BJ (cell line): ENCODE measurements around the gene PDXK. TPM values are rescaled to one million over a fixed set of nuclear protein-coding genes. Genes with fewer than 3 reads are reported as not detected.

Experiments used
- CTCF ChIA-PET: fragments of 350-600 bp; formaldehyde crosslinking; extraction: SDS; loops from one replicate; lab custom pipeline; 2021; ENCODE audit warnings: antibody characterized with exemption, inconsistent platforms; lab: Yijun Ruan, JAX
- POLR2A ChIA-PET: fragments of 300-600 bp; sonication (Branson Sonifier 250); formaldehyde crosslinking; extraction: SDS; loops from one replicate; lab custom pipeline; 2021; ENCODE audit warnings: antibody characterized with exemption; lab: Charles Lee
- DNase-seq: peaks from one replicate; pipeline ENCODE4 v3.0.0-alpha.2; 2011; ENCODE audit warnings: low read depth
- H3K27me3 ChIP-seq: 2 replicates; pipeline ENCODE4 v1.6.0; 2011; ENCODE audit warnings: low read length; ENCODE audit not compliant: control insufficient read depth, insufficient read depth
- H3K36me3 ChIP-seq: 2 replicates; pipeline ENCODE4 v1.5.1; 2011; ENCODE audit warnings: low read length; ENCODE audit not compliant: control insufficient read depth, insufficient read depth
- H3K4me3 ChIP-seq: 2 replicates; pipeline ENCODE4 v1.5.1; 2011; ENCODE audit warnings: low read depth, mild to moderate bottlenecking, control low read depth, low read length
- CTCF ChIP-seq: IDR thresholded peaks from 2 replicates; pipeline ENCODE4 v1.5.1; 2011; ENCODE audit warnings: low read depth, mild to moderate bottlenecking, control low read depth, inconsistent platforms, low read length, moderate library complexity; ENCODE audit not compliant: insufficient read depth
- polyA plus RNA-seq: library from polyadenylated mRNA; depleted of rRNA; stranded (reverse); fragments of >200 nt; gene quantifications from 2 replicates; pipeline ENCODE4 v1.2.3, GENCODE V29; 2011

The PDXK gene
- polyA plus RNA-seq, 1 experiment, result 192 TPM

GRCh38 chr21:43699933-43700599 lies 18.9 kb upstream of the PDXK start:
- no peak for DNase-seq
- ChIA-PET CTCF (interaction anchor here (0.8 to 0.9 kb wide), 2 partner anchors 16 to 89 kb away, joined by 3 read pairs; partner anchors contain the start of gene RRP1), POLR2A (no interaction called here)
- H3K4me3 ChIP-seq, result no peak overlapping the region
- no peaks in the 10 kb centered on the region for H3K27me3 ChIP-seq
- H3K36me3 ChIP-seq, result no peaks in the 10 kb centered on the region; the same call in 1 of the 2 replicates
- TF ChIP-seq CTCF, result no peak

- CTCF ChIA-PET, result interaction anchor here (1.0 kb wide), 1 partner anchor 26 kb away, joined by 3 read pairs; no protein-coding TSS in a partner anchor
Observed at GRCh38 chr21:43701936-43702784, 16.8 kb upstream of the PDXK start.

DNA sequence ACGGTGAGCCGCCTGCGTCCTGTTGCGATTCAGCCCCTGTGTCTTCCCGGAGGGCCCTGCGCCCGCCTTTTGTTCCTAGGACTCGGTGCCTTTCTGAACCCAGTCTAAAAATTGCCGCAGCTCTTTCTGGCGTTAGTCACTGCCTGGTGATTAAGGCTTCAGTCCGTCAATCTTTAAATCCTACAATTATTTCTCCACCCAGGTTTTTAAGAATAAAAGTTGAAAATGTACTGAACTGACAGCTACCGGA lies 16.2 kb upstream of the PDXK start:
- no peak for TF ChIP-seq CTCF
- H3K36me3 ChIP-seq, result no peaks in the 10 kb centered on the region
- H3K27me3 ChIP-seq, result no peaks in the 10 kb centered on the region
- no peak overlapping the region for H3K4me3 ChIP-seq
- ChIA-PET POLR2A (no interaction called here), CTCF (interaction anchor here (0.8 to 1.0 kb wide), 2 partner anchors 14 to 26 kb away, joined by 3 read pairs; no protein-coding TSS in a partner anchor)
- no peak for DNase-seq

More at GRCh38 chr21:43701936-43702784, 16.8 kb upstream of the PDXK start:
- H3K4me3 ChIP-seq, result no peak overlapping the region
- no peak for TF ChIP-seq CTCF
- H3K36me3 ChIP-seq, result no peaks in the 10 kb centered on the region
- no peaks in the 10 kb centered on the region for H3K27me3 ChIP-seq
- POLR2A ChIA-PET, result no interaction called here
- DNase-seq, result no peak

DNA sequence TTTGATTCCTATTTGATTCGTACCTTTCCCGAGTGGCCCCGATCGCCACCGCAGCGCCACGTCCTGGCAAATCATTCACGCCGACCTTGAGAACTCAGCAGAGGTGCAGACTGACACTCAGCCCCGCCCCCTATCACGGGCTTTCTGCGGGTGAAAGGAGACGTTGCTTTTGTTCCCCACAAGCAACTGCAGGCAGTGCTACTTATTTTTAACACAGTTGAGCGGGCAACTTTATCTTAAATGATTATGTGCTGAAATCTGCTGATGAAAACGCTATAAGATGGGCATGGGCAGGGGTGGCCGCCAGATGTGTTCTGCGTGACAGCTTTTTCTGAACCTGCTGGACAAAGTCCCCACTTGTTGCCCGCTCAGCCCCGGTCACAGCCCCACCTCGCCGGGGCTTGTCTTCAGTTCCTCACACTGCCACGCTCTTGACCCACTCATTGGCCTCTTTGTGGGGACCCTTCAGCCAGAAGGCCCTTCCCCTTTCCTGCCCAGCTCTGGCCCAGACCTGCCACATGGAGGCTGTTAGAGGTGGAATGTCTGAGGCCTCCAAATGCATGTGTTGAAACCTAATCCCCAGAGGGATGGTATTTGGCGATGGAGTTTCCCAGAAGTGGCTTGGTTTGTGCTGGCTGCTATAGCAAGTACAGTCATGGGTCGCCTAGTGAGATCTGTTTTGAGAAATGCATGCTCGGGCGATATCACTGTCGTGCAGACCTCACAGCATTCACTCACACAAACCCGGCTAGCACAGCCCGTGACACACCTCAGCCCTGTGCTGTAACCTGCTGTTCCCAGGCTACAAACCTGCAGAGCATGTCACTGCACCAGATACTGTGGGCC lies 15.7 kb upstream of the PDXK start:
- ChIA-PET CTCF (interaction anchor here (0.6 to 0.8 kb wide), 2 partner anchors 9 to 13 kb away, joined by 3 to 4 read pairs; no protein-coding TSS in a partner anchor), POLR2A (no interaction called here)
- TF ChIP-seq CTCF, result no peak
- Histone ChIP-seq H3K4me3 (no peak overlapping the region), H3K36me3 (no peaks in the 10 kb centered on the region), H3K27me3 (no peaks in the 10 kb centered on the region)
- DNase-seq, result peak; percentile 60
